HG03432 (cell line): ENCODE measurements around the gene E2F2.

Experiments used
- ATAC-seq: cut with Tn5 transposase; IDR thresholded peaks from one replicate; pipeline ENCODE4 v1.9.1; 2021; ENCODE audit warnings: mild to moderate bottlenecking, moderate library complexity; ENCODE audit not compliant: unreplicated experiment

The E2F2 gene

GRCh38 chr1:23530747-23531561 lies at the start of gene E2F2:
TSS of gene E2F2 (minus strand) at chr1:23531233. CDS start at chr1:23530793, 440 bp downstream.
- peak; percentile 49 for ATAC-seq

- no peak for ATAC-seq
Observed at GRCh38 chr1:23578997-23579363, 47.9 kb upstream of the E2F2 start.

DNA sequence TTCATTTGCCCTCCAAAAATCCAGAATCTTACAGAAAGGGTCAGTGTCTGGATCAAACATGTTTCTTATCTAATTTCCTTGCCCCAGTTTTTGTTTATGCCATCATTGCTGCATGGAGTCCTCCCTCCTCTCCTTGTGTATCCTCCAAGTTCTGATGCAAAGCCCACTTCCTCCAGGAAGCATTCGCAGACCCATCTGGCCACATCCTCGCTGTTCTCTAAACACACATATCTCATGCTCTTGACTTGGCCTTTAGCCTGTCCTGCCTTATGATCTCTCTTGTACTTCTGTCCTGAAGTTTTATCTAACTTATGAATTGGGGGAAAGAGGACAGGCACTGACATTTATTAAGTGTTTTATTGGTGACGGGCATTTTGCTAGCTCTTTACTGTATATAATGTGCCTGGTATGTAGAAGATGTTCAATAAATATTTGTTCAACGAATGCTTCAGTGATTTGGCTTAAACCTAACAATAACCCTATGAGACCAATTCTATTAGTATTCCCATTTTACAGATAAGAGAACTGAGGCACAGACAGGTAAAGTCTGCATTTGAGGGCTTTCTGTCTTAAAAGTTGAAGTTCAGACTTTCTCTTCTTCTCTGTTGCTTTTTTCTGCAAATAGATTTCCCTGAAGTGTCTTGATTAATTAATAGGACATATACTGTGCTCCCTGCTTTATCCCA lies 47.4 kb upstream of the E2F2 start:
- no peak for ATAC-seq

DNA sequence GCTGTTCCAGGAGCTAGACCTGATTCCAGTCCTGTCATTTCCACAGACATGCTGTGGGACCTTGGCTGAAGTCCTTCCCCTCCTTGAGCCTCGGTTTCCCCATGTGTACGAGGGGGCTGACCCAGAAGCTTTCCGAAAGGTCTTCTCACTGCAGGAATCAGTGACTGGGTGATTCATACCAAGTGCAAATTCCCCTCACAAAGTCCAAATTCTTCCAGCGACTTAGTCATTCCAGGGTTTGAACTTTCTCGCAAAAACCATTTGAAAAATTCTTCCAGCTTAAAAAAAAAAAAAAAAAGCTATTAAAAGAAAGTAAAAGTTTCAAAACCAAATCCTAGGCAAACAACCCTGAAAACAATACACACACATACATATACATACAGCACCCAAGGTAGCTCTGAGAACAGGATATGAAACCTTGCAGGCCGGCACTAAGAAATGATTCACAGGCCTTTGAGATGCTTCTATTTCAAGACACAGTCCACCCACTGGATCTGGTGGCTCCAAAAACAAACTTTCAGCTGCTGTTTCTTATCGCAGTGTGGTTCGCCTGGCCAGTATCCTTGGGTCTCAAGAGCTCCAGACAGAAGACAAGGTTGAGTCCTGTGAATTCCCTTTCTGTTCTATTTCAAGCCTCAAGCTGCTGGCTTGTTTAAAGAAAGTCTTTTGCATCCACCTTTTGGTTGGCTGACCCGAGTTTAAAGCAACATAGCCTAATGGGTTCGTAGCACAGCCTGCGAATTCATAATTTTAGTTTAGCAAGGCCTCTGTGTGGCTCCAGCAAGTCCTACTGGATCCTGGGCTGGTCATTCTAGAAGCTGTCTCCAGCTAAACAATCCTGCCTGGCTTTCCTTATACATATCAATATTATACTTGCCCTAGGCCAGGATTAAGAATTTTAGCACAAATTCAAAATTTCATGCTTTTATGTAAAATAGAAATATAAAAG lies 46.3 kb upstream of the E2F2 start:
- peak; percentile 81 for ATAC-seq

DNA sequence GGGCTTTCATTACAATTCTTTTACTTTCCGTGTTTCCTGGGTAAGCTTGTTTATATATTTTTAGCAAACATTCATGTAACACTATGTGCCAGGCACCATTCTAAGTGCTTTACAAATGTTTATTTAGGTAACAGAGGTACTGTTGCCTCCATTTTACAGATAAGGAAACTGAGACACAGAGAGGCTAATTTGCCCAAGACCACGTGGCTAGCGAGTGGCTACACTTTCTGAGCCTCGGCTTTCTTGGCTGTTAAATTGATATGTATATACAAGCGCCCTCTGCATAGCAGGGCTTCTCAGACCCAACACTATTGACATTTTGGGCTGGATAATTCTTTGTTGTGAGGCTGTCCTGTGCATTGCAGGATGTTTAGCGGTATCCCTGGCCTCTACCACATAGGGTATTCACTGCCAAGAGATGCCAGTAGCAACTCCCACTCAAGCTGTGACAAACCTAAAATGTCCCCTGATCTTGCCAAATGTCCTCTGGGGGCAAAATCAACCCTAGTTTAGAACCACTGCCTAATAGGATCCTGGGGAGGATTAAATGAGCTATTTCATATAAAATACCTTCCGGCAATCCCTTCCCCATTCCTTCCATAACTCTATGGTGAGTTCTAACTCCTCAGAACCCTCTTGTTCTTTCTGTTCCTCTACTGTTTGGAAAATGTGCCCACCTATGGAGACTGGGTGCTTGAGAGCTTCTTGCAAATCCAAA lies 45.5 kb upstream of the E2F2 start:
- no peak for ATAC-seq

DNA sequence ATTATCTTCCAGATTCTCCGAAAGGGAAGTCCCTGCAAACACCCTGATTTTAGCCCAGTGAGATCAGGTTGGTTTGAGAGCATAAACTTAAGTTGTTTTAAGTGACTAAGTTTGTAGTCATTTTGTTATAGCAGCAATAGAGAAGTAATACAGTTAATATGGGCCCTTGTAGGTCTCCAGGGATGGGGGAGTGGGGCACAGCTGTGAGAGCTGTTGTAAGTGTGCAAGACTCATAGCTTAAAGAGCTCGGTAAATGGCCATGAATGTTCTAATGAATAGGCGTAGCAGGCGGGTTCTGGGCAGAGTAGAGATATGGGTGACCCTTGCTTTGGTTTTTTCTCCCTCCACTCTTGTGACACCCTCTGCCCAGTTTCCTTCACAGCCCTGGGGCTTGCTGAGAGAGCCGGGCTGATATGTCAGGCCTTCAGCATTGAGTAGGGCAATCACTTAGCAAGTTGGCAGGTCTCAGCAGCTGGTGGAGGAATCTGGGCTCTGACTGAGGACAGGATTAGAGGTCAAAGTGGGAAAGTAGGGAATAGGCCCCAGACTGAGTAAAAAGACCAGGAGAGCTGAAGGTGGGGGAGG lies 44.3 kb upstream of the E2F2 start:
- ATAC-seq = no peak

GRCh38 chr1:23574265-23574754 lies 43.3 kb upstream of the E2F2 start:
- peak; percentile 39 for ATAC-seq

DNA sequence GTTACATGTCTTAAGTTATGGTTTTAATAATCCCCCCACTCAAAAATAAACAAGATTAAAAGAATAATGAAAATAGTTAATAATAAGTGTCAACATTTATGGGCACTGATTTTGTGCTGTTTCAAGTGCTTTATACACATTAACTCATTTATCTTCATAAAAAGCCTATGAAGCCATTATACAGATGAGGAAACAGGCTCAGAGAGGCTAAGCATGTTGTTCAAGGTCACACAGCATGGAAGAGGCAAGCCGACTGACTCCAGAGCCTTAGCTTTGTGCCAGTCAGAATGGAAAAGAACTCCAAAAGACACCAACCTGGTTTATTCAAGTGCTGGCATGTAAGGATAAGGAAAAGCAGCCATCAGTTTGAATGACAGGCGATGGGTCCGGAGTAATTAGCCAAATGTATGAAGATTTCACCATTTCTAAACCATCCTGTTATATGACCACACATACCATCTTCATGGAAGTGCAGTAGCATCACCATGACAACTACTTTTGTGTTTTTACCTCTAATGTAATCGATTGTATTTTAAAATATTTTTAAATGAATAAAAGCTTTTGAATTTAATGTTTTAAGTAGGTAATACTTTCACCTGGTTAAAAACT lies 42.6 kb upstream of the E2F2 start:
- ATAC-seq = no peak

- no peak for ATAC-seq
Observed at GRCh38 chr1:23571465-23571864, 40.4 kb upstream of the E2F2 start.

DNA sequence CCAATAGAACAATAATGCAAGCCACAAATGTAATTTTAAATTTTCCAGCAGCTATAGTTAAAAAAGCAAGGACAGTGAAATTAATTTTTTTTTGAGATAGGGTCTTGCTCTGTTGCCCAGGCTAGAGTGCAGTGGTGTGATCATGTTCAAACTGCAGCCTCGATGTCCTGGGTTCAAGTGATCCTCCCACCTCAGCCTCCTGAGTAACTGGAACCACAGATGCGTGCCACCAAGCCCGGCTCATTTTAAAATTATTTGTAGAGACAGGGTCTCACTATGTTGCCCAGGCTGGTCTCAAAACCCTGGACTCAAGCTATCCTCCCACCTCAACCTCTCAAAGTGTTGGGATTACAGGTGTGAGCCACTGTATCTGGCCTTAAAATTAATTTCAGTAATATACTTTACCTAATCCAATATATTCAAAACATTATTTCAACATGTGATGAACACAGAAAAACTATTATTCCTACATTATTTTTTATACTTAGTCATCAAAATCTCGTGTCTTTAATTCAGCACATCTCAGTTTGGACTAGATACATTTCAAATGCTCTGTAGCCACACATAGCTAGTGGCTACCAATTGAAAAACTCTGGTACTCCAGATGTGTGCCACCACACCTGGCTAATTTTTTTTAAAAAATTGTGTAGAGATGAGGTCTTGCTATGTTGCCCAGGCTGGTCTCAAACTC lies 39.1 kb upstream of the E2F2 start:
- ATAC-seq = no peak

GRCh38 chr1:23568608-23569383 lies 37.8 kb upstream of the E2F2 start:
- ATAC-seq = no peak

DNA sequence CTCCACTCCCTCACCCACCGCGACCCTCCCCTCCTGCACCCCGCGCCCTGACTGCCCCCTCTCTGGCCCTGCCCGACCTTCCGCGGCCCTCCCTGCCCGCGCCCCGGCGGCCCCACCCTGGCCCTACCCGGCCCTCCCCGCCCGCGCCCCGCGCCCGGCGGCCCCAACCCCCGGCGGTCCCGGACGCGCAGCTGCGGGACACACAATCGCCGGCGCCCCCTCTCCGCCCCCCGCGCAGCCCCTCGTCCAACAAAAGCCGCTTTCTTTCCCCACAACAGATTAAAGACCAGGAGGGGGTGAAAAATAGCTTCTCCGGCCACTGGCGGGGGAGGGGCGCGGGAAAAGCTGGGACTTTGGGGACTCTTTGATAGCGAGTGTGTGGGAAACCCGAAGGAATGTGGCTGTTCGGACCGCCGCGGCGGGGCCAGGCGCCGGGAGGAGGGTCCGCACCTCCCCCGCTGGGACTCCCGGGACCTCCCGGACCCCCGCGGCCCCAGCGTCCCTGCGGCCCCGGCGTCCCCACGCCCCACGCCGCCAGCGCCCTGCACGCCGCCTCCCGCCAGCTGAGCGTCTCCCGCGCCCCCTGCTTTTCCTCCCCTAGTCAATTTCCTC lies 37.1 kb upstream of the E2F2 start:
- no peak for ATAC-seq

DNA sequence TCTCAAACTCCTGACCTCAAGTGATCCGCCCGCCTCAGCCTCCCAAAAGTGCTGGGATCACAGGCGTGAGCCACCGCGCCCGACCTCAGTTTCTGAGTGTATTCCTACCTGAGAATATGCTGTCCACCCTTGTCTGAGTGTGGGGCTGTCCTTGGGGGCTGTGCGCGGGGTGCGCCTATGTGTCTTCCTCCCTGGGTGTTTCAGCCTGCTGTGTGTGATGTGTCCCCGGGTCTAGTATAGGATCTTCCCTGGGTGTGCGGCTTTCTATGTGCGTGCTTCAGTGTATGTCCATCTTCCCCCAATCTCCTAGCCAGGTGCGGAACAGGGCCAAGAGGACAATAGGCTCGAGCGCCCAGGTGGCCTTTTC lies 36.6 kb upstream of the E2F2 start:
- ATAC-seq = no peak

DNA sequence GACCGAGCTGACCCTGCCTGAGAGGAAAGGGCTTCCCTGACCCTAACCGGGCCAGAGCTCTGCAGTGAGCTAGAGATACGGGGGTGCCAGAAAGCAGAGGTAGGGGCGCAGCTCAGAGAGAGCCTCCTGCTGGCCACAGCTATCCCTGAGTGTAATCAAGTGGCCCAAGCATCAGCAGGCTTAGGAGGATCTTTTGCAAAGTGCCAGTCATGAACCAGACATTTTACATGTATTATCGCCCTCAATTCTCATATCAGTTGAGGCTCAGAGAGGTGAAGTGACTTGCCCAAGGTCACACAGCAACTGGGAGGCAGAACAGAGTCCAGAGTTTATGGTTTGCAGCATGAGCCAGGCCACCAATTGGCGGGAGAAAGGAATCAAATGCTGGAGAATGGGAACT lies 35.3 kb upstream of the E2F2 start:
- ATAC-seq = no peak

DNA sequence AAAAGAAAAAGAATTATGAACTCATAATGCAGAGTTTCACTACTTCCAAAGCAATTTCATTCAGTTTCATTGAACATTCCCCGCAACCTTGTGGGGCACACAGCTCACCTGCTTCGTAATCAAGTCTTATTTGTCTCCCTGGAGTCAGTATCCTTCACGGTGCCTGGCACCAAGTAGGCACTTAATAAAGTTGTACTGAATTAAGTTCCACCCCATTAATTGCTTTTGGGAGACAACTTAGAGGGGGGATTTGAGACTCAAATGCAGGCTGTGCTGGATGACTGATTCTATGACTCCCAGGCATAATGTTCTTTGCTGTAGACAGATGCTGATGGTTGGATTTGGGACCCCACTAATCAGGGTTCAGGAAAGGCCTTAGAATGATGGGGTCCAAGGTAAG lies 34.7 kb upstream of the E2F2 start:
- no peak for ATAC-seq

GRCh38 chr1:23564529-23565122 lies 33.6 kb upstream of the E2F2 start:
- no peak for ATAC-seq

DNA sequence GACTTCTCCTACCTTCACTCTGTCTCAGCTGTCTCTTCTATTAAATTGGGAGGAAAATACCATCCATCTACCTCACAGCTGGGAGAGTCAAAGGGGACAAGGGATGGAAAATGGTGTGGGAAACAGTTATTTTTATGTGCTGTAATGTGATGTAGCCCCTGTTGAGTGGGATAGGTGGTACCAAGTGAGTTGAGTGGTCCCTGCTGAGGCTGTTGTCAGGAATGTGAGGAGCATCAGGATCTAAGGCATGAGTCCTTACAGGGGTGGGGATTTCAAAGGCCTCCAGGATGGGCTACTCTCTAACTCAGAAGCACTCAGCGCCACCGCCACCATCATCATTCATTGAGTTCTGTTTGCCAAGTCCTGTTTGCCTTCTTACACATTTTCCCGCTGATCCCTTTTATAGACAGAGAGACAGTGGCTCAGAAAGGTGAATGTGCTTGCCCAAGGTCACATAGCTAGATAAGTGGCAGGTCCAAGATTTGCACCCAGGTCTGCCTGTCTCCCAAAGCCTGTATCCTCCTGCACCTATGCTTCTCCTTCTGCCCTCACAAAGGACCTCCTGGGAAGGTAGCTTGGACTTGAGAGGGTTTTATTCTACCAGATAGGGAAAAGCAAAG lies 32.8 kb upstream of the E2F2 start:
- no peak for ATAC-seq
